ENCODE measurements around the gene SHOC2. TPM values are rescaled to one million over a fixed set of nuclear protein-coding genes. Genes with fewer than 3 reads are reported as not detected.

Gene SHOC2
- polyA plus RNA-seq, 1 of the 3 experiments (the other 2 are of a cell fraction) = 6.9 TPM

GRCh38 chr10:110964681-110965080 lies 45.3 kb downstream of the SHOC2 start:
- Histone ChIP-seq H3K9ac (no peak overlapping the region), H3K36me3 (replicated peaks in 1 of 2; ENCODE audit: control insufficient read depth in 1 of 2, insufficient read depth in 2 of 2, low read length in 1 of 2) (peaks cover 11 to 26% of the 10 kb centered on the region in 2 experiments), H3F3A (replicated peaks; ENCODE audit: insufficient read depth) (no peaks in the 10 kb centered on the region), H3K4me3 (ENCODE audit: low read depth in 2 of 2, low read length in 1 of 2) (no peak overlapping the region), H3K27ac (ENCODE audit: low read depth in 2 of 2, low read length in 1 of 2) (no peak overlapping the region), H3K79me2 (ENCODE audit: insufficient read depth) (peaks cover 94% of the 10 kb centered on the region), H3K9me2 (no peaks in the 10 kb centered on the region), H3K4me2 (no peak overlapping the region), H2AFZ (ENCODE audit: low read depth) (no peak overlapping the region), H4K20me1 (ENCODE audit: insufficient read depth) (peaks cover 37% of the 10 kb centered on the region), H3K4me1 (ENCODE audit: control insufficient read depth in 1 of 2, insufficient read depth in 2 of 2, low read depth in 1 of 2, low read length in 1 of 2) (peaks cover 0 to 11% of the 10 kb centered on the region in 2 experiments; a peak in 2 of 4 replicates), H3K9me3 (no peaks in the 10 kb centered on the region), H3K27me3 (ENCODE audit: insufficient read depth) (no peaks in the 10 kb centered on the region)
- TF ChIP-seq JUND (IDR thresholded peaks at IDR 0.05) (no peak), IRF3 (IDR thresholded peaks at IDR 0.05; ENCODE audit: low read depth, low read length) (no peak), CHD2 (IDR thresholded peaks at IDR 0.05; ENCODE audit: low read length, partially characterized antibody) (no peak)
- POLR2A ChIA-PET = no interaction called here
- 98% methylated on average over 5 of the region's 5 CpGs for WGBS (ENCODE audit: low lambda C conversion rate)
- no peak for DNase-seq
- CTCF ChIA-PET = interaction anchor here (1.5 to 1.6 kb wide), 2 partner anchors 14 to 111 kb away, joined by 3 read pairs; no protein-coding TSS in a partner anchor

GRCh38 chr10:110965216-110965615 lies 45.8 kb downstream of the SHOC2 start:
- Histone ChIP-seq H3K27me3 (ENCODE audit: insufficient read depth) (no peaks in the 10 kb centered on the region), H3F3A (replicated peaks; ENCODE audit: insufficient read depth) (no peaks in the 10 kb centered on the region), H2AFZ (ENCODE audit: low read depth) (no peak overlapping the region), H3K4me2 (no peak overlapping the region), H4K20me1 (ENCODE audit: insufficient read depth) (peaks cover 37% of the 10 kb centered on the region), H3K4me1 (ENCODE audit: control insufficient read depth in 1 of 2, insufficient read depth in 2 of 2, low read depth in 1 of 2, low read length in 1 of 2) (peaks cover 0 to 11% of the 10 kb centered on the region in 2 experiments; a peak in 2 of 4 replicates), H3K9me2 (no peaks in the 10 kb centered on the region), H3K27ac (ENCODE audit: low read depth in 2 of 2, low read length in 1 of 2) (no peak overlapping the region), H3K79me2 (ENCODE audit: insufficient read depth) (peaks cover 94% of the 10 kb centered on the region), H3K9me3 (no peaks in the 10 kb centered on the region), H3K4me3 (ENCODE audit: low read depth in 2 of 2, low read length in 1 of 2) (no peak overlapping the region), H3K36me3 (replicated peaks in 1 of 2; ENCODE audit: control insufficient read depth in 1 of 2, insufficient read depth in 2 of 2, low read length in 1 of 2) (peaks cover 11 to 32% of the 10 kb centered on the region in 2 experiments), H3K9ac (no peak overlapping the region)
- POLR2A ChIA-PET = no interaction called here
- TF ChIP-seq RAD21 (IDR thresholded peaks at IDR 0.05; ENCODE audit: low read length) (no peak), FOXM1 (IDR thresholded peaks at IDR 0.05; ENCODE audit: low read depth) (no peak), PBX3 (IDR thresholded peaks at IDR 0.05) (no peak), CHD2 (IDR thresholded peaks at IDR 0.05; ENCODE audit: low read length, partially characterized antibody) (no peak), MEF2A (IDR thresholded peaks at IDR 0.05; ENCODE audit: borderline replicate concordance, low read depth) (no peak), MXI1 (IDR thresholded peaks at IDR 0.05; ENCODE audit: low read depth, low read length) (no peak), NFIC (IDR thresholded peaks at IDR 0.05; ENCODE audit: borderline replicate concordance) (no peak), FOXJ3 (CRISPR knock-in tag; IDR thresholded peaks at IDR 0.05) (no peak), IRF3 (IDR thresholded peaks at IDR 0.05; ENCODE audit: low read depth, low read length) (no peak), USF1 (IDR thresholded peaks at IDR 0.05; ENCODE audit: borderline replicate concordance, low read depth) (no peak), RCOR1 (IDR thresholded peaks at IDR 0.05; ENCODE audit: low read length) (no peak)
- CTCF ChIA-PET = interaction anchor here (1.0 to 1.6 kb wide), 3 partner anchors 13 to 1470 kb away, joined by 3 to 4 read pairs (median 3); no protein-coding TSS in a partner anchor
- no peak for DNase-seq

Data from SK-N-SH (cell line).